NT2/D1 (cell line): Measurements from ENCODE around the gene TENM3.

Source experiments
- DNase-seq: peaks from one replicate; pipeline ENCODE4 v3.0.0-alpha.2; 2011; ENCODE audit warnings: low read depth, low spot score
- H3K27me3 ChIP-seq: 2 replicates; pipeline ENCODE4 v1.6.0; 2011; ENCODE audit warnings: mild to moderate bottlenecking; ENCODE audit not compliant: insufficient read length, insufficient read depth
- H3K36me3 ChIP-seq: 2 replicates; pipeline ENCODE4 v1.6.1; 2011; ENCODE audit warnings: mild to moderate bottlenecking, low read length, mixed read lengths; ENCODE audit not compliant: insufficient read depth, insufficient read length
- H3K4me1 ChIP-seq: 2 replicates; pipeline ENCODE4 v1.5.1; 2011; ENCODE audit not compliant: insufficient read depth, insufficient read length
- H3K4me3 ChIP-seq: 2 replicates; pipeline ENCODE4 v1.5.1; 2011; ENCODE audit warnings: low read depth; ENCODE audit not compliant: insufficient read length
- H3K9ac ChIP-seq: 2 replicates; pipeline ENCODE4 v1.6.0; 2011; ENCODE audit warnings: low read depth; ENCODE audit not compliant: insufficient read length
- H3K9me3 ChIP-seq: 2 replicates; pipeline ENCODE4 v1.5.1; 2011; ENCODE audit warnings: mild to moderate bottlenecking, low read length; ENCODE audit not compliant: insufficient read depth
- SUZ12 ChIP-seq: IDR thresholded peaks from 2 replicates; pipeline ENCODE4 v1.6.1; 2011; ENCODE audit not compliant: insufficient read length, insufficient read depth; ENCODE audit errors: extremely low read depth
- YY1 ChIP-seq: IDR thresholded peaks from 2 replicates; pipeline ENCODE4 v1.6.1; 2011; ENCODE audit not compliant: insufficient read length, insufficient read depth
- ZNF274 ChIP-seq: IDR thresholded peaks from 2 replicates; pipeline ENCODE4 v1.6.1; 2011; ENCODE audit warnings: mild to moderate bottlenecking, low read depth, low read length

The TENM3 gene

GRCh38 chr4:182507805-182508204 is 264.6 kb downstream of the TENM3 start:
- DNase-seq = no peak
- H3K4me1 ChIP-seq = no peaks in the 10 kb centered on the region
- H3K4me3 ChIP-seq = no peak overlapping the region
- TF ChIP-seq ZNF274 (no peak), YY1 (no peak), SUZ12 (no peak)
- no peaks in the 10 kb centered on the region for H3K9me3 ChIP-seq
- no peak overlapping the region for H3K9ac ChIP-seq
- peaks cover 2% of the 10 kb centered on the region for H3K36me3 ChIP-seq
- no peaks in the 10 kb centered on the region for H3K27me3 ChIP-seq

GRCh38 chr4:182510836-182511235 is 267.6 kb downstream of the TENM3 start:
- Histone ChIP-seq H3K4me3 (no peak overlapping the region), H3K9me3 (peaks cover 4% of the 10 kb centered on the region), H3K36me3 (peaks cover 2% of the 10 kb centered on the region), H3K27me3 (no peaks in the 10 kb centered on the region), H3K4me1 (peaks cover 2% of the 10 kb centered on the region), H3K9ac (no peak overlapping the region)
- TF ChIP-seq SUZ12 = no peak
- TF ChIP-seq YY1 = no peak
- TF ChIP-seq ZNF274 = no peak
- DNase-seq = no peak

GRCh38 chr4:182513587-182514291 is 270.5 kb downstream of the TENM3 start:
- peaks cover 2% of the 10 kb centered on the region for H3K4me1 ChIP-seq
- H3K27me3 ChIP-seq = no peaks in the 10 kb centered on the region
- H3K36me3 ChIP-seq = peaks cover 2% of the 10 kb centered on the region
- H3K4me3 ChIP-seq = no peak overlapping the region
- DNase-seq = no peak
- H3K9ac ChIP-seq = no peak overlapping the region
- TF ChIP-seq YY1 = no peak
- no peak for TF ChIP-seq ZNF274
- TF ChIP-seq SUZ12 = no peak
- peaks cover 13% of the 10 kb centered on the region for H3K9me3 ChIP-seq

GRCh38 chr4:182518421-182518820 is 275.2 kb downstream of the TENM3 start:
- Histone ChIP-seq H3K36me3 (no peaks in the 10 kb centered on the region), H3K9me3 (peaks cover 13% of the 10 kb centered on the region), H3K4me3 (no peak overlapping the region), H3K9ac (no peak overlapping the region), H3K27me3 (no peaks in the 10 kb centered on the region), H3K4me1 (peaks cover 2% of the 10 kb centered on the region)
- DNase-seq = no peak
- TF ChIP-seq SUZ12 = no peak
- no peak for TF ChIP-seq ZNF274
- TF ChIP-seq YY1 = no peak

DNA sequence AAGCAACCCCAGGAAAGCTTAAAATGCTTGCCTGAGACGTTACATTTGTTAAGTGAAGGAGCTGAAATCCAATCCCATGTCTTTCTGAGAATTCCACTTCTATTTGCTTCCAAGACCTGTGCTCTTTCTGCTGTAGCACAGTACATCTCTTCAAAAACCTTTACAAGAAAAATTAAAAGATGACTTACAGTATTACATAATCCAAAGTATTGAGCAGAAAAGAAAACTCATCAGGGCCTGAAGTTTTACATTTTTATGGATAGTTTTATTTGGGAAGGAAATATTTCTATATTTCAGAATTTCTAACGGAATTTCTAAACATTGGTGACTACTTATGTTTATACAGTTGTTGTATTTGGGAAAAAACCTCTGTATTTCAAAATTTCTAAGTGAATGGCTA is 276.3 kb downstream of the TENM3 start:
- peaks cover 13% of the 10 kb centered on the region for H3K9me3 ChIP-seq
- DNase-seq = no peak
- no peak overlapping the region for H3K4me3 ChIP-seq
- TF ChIP-seq SUZ12 (no peak), YY1 (no peak), ZNF274 (no peak)
- no peak overlapping the region for H3K9ac ChIP-seq
- H3K27me3 ChIP-seq = no peaks in the 10 kb centered on the region
- H3K4me1 ChIP-seq = no peaks in the 10 kb centered on the region
- H3K36me3 ChIP-seq = no peaks in the 10 kb centered on the region

DNA sequence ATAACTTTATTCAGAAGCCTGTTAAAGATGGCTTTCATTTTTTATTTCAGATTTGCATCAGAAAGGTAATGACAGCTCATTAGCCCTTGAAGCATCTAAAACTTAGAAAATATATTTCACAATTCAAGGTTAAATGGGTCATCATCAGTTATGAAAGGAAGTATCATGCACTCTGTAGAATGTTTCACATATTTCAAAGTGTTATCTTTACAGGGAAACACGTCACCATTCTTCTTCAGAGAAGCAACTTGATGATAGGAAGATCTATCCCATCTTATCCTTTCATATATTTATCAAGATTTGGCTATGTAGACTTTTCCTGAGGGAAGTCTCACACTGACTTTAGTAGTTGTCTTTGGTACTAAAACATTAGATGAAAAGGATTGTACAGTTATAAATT is 277.8 kb downstream of the TENM3 start:
- DNase-seq = no peak
- TF ChIP-seq ZNF274 (no peak), SUZ12 (no peak), YY1 (no peak)

GRCh38 chr4:182528819-182529218 is 285.6 kb downstream of the TENM3 start:
- H3K9me3 ChIP-seq = no peaks in the 10 kb centered on the region
- no peak overlapping the region for H3K9ac ChIP-seq
- H3K4me3 ChIP-seq = no peak overlapping the region
- no peak for TF ChIP-seq YY1
- no peak for TF ChIP-seq SUZ12
- TF ChIP-seq ZNF274 = no peak
- H3K36me3 ChIP-seq = no peaks in the 10 kb centered on the region
- no peak for DNase-seq
- H3K27me3 ChIP-seq = no peaks in the 10 kb centered on the region
- H3K4me1 ChIP-seq = no peaks in the 10 kb centered on the region

More for the DNA sequence above, 277.8 kb downstream of the TENM3 start:
- Histone ChIP-seq H3K36me3 (no peaks in the 10 kb centered on the region), H3K27me3 (no peaks in the 10 kb centered on the region), H3K9me3 (peaks cover 8% of the 10 kb centered on the region), H3K4me3 (no peak overlapping the region), H3K4me1 (no peaks in the 10 kb centered on the region), H3K9ac (no peak overlapping the region)
